Endodermal cell (in vitro differentiated cells): Measurements from ENCODE around the gene WDFY3. TPM values are rescaled to one million over a fixed set of nuclear protein-coding genes. Genes with fewer than 3 reads are reported as not detected.

Source experiments
- DNase-seq: peaks from one replicate; pipeline ENCODE4 v3.0.0-alpha.2; 2017
- H3K27ac ChIP-seq: 2 replicates; pipeline ENCODE4 v1.5.1; 2013; ENCODE audit warnings: mild to moderate bottlenecking, low read depth, low read length, moderate library complexity
- H3K27me3 ChIP-seq: 2 replicates; pipeline ENCODE4 v1.6.1; 2013; ENCODE audit warnings: mild to moderate bottlenecking, low read length, moderate library complexity; ENCODE audit not compliant: insufficient read depth, control insufficient read depth, poor library complexity, severe bottlenecking
- H3K36me3 ChIP-seq: 2 replicates; pipeline ENCODE4 v1.7.0; 2013; ENCODE audit warnings: mild to moderate bottlenecking, low read length, moderate library complexity; ENCODE audit not compliant: control insufficient read depth, insufficient read depth
- H3K4me1 ChIP-seq: one replicate; pipeline ENCODE4 v1.7.0; 2013; ENCODE audit warnings: low read length; ENCODE audit not compliant: control insufficient read depth, insufficient read depth
- H3K4me3 ChIP-seq: 2 replicates; pipeline ENCODE4 v1.5.1; 2013; ENCODE audit warnings: mild to moderate bottlenecking, low read length, moderate library complexity
- H3K9ac ChIP-seq: 2 replicates; pipeline ENCODE4 v1.6.1; 2013; ENCODE audit warnings: mild to moderate bottlenecking, low read length, moderate library complexity; ENCODE audit not compliant: poor library complexity, severe bottlenecking; ENCODE audit errors: extremely low read depth
- H3K9me3 ChIP-seq: 2 replicates; pipeline ENCODE4 v1.6.1; 2013; ENCODE audit warnings: mild to moderate bottlenecking, low read length, moderate library complexity; ENCODE audit not compliant: control insufficient read depth
- H3K27ac Mint-ChIP-seq: 2 replicates; pipeline ENCODE4 v1.8.0; 2020; ENCODE audit warnings: mixed read lengths
- H3K27me3 Mint-ChIP-seq: 2 replicates; pipeline ENCODE4 v1.8.0; 2021; ENCODE audit warnings: mild to moderate bottlenecking, mixed read lengths; ENCODE audit not compliant: insufficient read depth
- H3K36me3 Mint-ChIP-seq: 2 replicates; pipeline ENCODE4 v1.8.0; 2020; ENCODE audit warnings: low read depth, mixed read lengths
- H3K4me1 Mint-ChIP-seq: 2 replicates; pipeline ENCODE4 v1.8.0; 2020; ENCODE audit warnings: mixed read lengths
- H3K4me3 Mint-ChIP-seq: 2 replicates; pipeline ENCODE4 v1.8.0; 2020; ENCODE audit warnings: mild to moderate bottlenecking, moderate library complexity, mixed read lengths
- H3K9me3 Mint-ChIP-seq: 2 replicates; pipeline ENCODE4 v1.8.0; 2020; ENCODE audit warnings: mild to moderate bottlenecking, mixed read lengths
- CTCF ChIP-seq: fragments of 200-600 bp; sonication (generic); conservative IDR thresholded peaks from 2 replicates; pipeline ENCODE4 v1.5.0; 2021; ENCODE audit warnings: antibody characterized with exemption, mild to moderate bottlenecking
- WGBS, 2 experiments: methylation state at CpG; one replicate each; pipeline versions ENCODE4 v1.1.5 to v1.1.7; 2013; ENCODE audit warnings: missing lambda C conversion rate in 2 of 2, mixed read lengths in 1 of 2; ENCODE audit not compliant: insufficient coverage in 1 of 2, insufficient read length in 1 of 2; 5-methylcytosine and 5-hydroxymethylcytosine counted together
- total RNA-seq, 2 donors: library from RNA; stranded (reverse); fragmentation: NEBNext Ultra II Directional in 1 of 2; extraction: Animal tissue kit (Norgen Biotek cat#: 25700) in 1 of 2; gene quantifications; 2 replicates in 1 of 2; 3 replicates in 1 of 2; pipeline ENCODE4 v1.2.1, GENCODE V29; 2021

Gene WDFY3
- total RNA-seq, 2 donors from 2014 or later = 91.1 to 103 TPM

GRCh38 chr4:84915396-84915780 is 51.1 kb downstream of the WDFY3 start:
- no peak overlapping the region for H3K27ac ChIP-seq
- Mint-ChIP-seq H3K27me3 (no peaks in the 10 kb centered on the region), H3K4me1 (peaks cover 9% of the 10 kb centered on the region), H3K4me3 (no peak overlapping the region), H3K36me3 (peaks cover 43% of the 10 kb centered on the region), H3K27ac (no peak overlapping the region), H3K9me3 (peaks cover 3% of the 10 kb centered on the region)
- H3K4me3 ChIP-seq = no peak overlapping the region
- peaks cover 58% of the 10 kb centered on the region for H3K36me3 ChIP-seq
- TF ChIP-seq CTCF = no peak
- no peak for DNase-seq
- H3K9me3 ChIP-seq = no peaks in the 10 kb centered on the region
- no peaks in the 10 kb centered on the region for H3K27me3 ChIP-seq
- H3K9ac ChIP-seq = no peak overlapping the region
- no peaks in the 10 kb centered on the region for H3K4me1 ChIP-seq

GRCh38 chr4:84914686-84915395 is 51.6 kb downstream of the WDFY3 start:
- WGBS, 2 experiments = 100% methylated on average over 1 of the region's 2 CpGs; no CpG with 5 or more reads in 1 of the 2 experiments
- peaks cover 9% of the 10 kb centered on the region for H3K4me1 Mint-ChIP-seq
- Histone ChIP-seq H3K36me3 (peaks cover 54% of the 10 kb centered on the region), H3K4me1 (no peaks in the 10 kb centered on the region), H3K27ac (no peak overlapping the region), H3K9me3 (no peaks in the 10 kb centered on the region), H3K9ac (no peak overlapping the region), H3K27me3 (no peaks in the 10 kb centered on the region), H3K4me3 (no peak overlapping the region)
- no peak overlapping the region for H3K27ac Mint-ChIP-seq
- DNase-seq = no peak
- TF ChIP-seq CTCF = no peak
- H3K27me3 Mint-ChIP-seq = no peaks in the 10 kb centered on the region
- no peak overlapping the region for H3K4me3 Mint-ChIP-seq
- peaks cover 42% of the 10 kb centered on the region for H3K36me3 Mint-ChIP-seq
- H3K9me3 Mint-ChIP-seq = peaks cover 3% of the 10 kb centered on the region

- peaks cover 10% of the 10 kb centered on the region for H3K4me1 Mint-ChIP-seq
- no peaks in the 10 kb centered on the region for H3K27me3 Mint-ChIP-seq
- Histone ChIP-seq H3K36me3 (peaks cover 48% of the 10 kb centered on the region), H3K27me3 (no peaks in the 10 kb centered on the region), H3K9ac (no peak overlapping the region), H3K27ac (no peak overlapping the region), H3K9me3 (no peaks in the 10 kb centered on the region), H3K4me1 (no peaks in the 10 kb centered on the region), H3K4me3 (no peak overlapping the region)
- no peak for DNase-seq
- H3K27ac Mint-ChIP-seq = no peak overlapping the region
- WGBS, 2 experiments = 85 to 95% methylated on average over 3 of the region's 3 CpGs
- peaks cover 3% of the 10 kb centered on the region for H3K9me3 Mint-ChIP-seq
- no peak for TF ChIP-seq CTCF
- H3K4me3 Mint-ChIP-seq = no peak overlapping the region
- H3K36me3 Mint-ChIP-seq = peaks cover 35% of the 10 kb centered on the region
These were observed 53.3 kb downstream of the WDFY3 start for GRCh38 chr4:84913176-84913575.
